ENCODE measurements around the gene FLII.
A peak's percentile ranks its signal among the peaks of the same experiment; 100 is the strongest.
"Not testable (repeated sequence)": the region's sequence is repeated elsewhere in the genome, so short reads cannot be mapped to it uniquely, and the experiment has no call there.

FLII gene

DNA sequence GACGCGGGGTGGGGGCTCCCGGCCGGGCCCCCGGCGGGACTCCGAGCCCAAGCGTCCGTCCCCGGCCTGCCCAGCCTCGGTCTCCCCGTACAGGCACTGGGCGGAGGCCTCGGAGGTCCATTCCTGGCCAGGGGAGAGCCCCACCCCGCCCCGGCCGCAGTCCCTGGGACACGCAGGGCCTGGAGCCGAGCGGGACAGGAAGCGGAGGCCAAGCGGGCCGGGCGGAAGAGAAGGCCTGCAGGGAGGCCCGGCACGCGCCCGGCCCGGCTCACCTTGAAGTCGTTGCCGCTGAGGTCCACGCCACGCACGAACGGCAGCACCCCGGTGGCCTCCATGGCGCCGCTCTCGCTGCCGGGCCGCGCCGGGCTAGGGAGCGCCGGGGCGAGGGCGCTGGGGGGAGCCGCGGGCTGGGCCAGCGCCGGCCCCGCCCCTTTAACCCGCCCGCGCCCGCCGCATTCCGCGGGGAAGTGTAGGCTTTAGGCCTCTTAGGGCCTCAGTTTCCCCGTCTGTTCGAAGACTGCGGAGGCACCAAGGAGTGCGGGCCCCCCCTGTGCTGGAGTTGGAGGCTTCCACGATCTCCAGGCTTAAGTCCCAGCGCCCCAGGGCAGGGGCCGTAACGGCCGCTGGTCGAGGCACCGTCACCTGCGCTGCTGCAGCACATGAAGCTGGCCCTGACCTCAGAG, at the start of gene FLII:
FLII (minus strand) TSS at position 383 of the 683 bp plus-strand sequence; CDS start at position 335, 48 bp downstream.
- peak in 3 of 4 experiments; percentile 23 to 55 (median 40) for DNase-seq

DNA sequence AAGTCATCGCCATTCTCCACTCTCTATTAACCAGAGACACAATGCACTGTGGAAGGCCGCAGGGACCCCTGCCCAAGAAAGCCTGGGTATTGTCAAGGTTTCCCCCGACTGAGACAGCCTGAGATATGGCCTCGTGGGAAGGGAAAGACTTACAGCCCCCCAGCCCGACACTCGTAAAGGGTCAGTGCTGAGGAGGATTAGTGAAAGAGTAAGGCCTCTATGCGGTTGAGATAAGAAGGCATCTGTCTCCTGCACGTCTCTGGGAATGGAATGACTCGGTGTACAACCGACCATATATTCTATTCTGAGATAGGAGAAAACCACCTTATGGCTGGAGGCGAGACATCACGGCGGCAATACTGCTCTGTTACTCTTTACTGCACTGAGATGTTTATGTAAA, 44.7 kb upstream of the FLII start:
- not testable (repeated sequence) for DNase-seq

DNA sequence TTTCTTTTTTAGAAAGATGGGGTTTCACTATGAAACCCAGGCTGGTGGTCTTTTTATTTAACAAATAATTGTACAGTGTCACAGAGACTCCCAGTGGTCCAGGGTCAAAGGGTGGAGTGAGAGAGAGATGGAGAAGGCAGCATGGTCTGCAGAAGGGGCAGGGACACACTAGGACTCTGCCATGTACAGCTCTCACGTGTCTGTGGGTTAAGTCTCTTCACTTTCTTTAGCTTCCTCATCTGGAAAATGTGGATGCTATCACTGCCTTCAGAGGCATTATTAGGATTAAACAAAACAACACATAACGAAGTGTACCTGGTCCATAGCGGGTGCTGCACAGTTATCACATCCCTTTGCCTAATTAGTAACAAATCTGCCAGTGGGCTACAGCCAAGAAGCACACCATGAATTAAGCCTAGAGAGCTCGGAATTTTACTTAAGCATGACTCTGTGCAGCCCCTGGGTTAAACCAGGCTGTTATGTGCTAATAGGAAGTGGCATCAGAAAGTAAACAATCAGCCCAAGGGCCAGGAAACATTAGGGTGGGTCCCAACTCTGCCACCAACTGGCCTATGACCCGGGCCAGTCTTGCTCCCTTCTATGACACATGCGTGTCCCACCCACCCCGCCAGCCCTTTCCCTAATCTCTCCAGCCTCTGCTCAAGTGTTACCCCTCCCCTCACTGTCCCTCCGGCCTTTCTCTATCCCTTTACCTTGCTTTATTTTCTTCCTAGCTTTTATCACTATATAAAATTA, 42.4 kb upstream of the FLII start:
- DNase-seq: no peak

DNA sequence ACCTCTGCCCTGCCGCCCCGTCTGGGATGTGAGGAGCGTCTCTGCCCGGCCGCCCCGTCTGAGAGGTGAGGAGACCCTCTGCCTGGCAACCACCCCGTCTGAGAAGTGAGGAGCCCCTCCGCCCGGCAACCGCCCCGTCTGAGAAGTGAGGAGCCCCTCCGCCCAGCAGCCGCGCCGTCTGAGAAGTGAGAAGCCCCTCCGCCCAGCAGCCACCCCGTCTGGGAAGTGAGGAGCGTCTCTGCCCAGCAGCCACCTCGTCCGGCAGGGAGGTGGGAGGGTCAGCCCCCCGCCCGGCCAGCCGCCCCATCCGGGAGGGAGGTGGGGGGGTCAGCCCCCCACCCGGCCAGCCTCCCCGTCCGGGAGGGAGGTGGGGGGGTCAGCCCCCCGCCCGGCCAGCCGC, 39.5 kb upstream of the FLII start:
- not testable (repeated sequence) for DNase-seq

DNA sequence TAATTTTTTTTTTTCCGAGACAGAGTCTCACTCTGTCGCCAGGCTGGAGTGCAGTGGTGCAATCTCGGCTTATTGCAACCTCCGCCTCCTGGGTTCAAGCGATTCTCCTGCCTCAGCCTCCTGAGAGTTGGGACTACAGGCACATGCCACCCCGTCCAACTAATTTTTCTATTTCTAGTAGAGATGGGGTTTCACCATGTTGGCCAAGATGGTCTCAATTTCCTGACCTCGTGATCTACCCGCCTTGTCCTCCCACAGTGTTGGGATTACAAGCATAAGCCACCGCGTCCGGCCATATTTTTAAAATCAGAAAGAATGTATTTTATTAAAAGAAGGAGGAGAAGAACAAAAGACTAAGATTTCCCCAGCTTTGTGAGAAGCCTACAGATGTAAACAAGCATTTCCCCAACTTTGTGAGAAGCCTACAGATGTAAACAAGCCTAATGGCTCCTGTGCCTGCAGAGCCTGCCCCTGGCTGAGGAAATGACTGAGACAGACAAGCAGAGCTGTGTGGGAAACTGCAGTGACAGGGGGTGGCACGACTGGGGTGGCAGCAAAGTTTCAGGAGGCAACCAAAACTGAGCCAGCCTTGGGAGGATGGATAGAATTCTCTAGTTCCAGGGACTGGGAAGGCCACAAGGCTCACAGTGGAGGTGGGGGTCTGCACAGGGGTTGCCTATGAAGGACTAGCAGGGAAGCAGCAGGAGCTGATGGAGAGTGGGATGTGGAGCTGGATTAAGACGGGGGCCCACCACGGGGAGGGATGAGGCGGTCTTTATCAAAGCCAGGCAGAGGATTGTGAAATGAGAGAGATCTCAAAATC, 33.4 kb upstream of the FLII start:
- no peak for DNase-seq

DNA sequence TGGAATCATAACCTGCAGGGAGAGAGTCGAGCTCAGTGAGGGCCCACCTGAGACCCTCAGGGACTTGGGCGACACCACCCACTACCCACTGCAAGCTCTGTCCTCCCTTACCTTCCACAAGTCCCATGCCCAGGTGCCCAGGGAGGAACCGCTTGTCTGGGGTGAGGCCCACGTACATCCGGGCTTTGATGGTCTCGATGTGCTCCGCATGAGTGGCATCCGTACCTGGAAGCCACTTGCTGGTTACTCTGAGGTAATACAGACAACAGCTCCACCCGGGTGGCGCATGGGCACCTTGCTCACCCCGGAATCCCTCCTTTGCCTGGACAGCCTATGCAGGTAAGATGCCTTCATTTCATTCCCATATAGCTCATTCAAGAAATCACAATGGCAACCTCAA, 26.8 kb upstream of the FLII start:
- DNase-seq: no peak

DNA sequence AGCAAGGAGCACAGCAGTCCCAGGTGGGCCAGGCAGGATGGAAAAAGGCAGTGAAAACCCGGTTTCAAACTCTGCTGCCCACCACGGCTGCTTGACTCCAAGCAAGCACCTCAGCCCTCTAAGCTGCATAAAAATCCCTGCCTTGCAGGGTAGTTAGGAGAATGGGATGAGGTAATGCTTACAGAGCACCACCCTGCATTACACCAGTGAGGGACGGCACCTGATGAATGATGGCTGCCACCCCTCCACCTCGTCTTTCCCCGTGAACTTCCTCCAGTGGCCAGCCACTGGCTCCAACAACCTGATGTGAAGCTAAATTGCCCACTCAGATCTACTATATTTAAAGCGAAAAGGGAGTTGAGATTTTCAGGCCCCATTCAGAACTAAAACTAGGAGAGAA, 23.2 kb upstream of the FLII start:
- no peak for DNase-seq

DNA sequence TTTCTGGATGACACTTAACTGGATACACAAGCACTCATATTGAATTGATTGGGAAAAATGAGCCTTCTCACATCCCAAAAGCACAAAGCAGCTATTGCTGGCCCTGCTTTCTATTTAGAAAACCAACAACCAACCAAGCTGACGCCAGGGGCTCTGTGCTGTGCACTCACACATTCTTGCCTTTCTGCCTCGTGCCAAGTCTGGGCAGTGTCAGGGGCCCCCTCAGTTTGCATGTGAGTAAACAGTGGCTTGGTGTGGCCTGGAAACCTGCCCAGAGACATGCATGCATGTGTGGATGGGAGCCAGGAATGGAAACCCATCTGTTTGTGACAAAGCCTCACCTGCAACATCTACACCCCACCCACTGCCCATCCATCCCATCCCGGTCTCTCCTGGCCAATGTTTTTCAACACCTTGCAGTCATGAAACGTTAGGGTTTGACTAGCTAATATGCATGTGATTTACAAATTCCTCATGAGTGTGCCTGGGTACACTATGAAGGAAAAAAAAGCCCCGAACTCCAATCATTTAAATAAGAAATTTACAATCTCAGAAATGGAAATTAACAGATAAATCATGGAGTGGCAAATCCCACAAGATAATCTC, 22.3 kb upstream of the FLII start:
- DNase-seq: no peak

DNA sequence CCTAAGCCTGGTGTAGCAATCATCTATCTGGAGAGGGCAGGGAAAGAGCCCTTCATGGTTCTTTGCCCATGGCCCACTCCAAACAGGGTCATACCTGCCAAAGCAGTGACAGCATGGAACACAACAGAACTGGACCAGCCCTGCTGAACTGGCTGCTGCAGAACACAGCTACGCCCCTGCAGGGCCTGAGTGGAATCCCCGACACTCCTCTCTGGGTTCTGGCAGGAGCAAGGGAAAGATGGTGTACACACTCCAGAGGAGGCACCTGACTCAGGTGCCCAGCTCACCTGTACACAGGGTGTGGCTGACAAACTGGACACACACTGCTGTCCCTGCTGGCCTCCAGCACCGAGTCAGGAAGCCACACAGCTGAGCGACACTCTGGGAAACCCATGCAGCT, 21.7 kb upstream of the FLII start:
- no peak for DNase-seq

DNA sequence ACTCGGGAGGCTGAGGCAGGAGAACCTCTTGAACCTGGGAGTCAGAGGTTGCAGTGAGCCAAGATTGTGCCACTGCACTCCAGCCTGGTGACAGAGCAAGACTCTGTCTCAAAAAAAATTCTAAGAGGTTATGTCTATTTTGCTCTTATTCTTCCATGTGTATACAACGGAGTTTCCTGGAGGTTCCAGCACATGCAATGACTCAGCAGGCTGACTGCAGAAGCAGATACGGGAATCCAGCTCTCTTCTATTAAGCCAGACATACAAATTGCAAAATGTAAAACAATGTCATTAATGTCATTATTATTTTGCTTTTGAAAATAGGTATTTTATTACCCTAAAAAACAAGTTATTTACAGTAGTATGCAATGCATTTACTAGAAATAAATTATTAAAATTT, 20.3 kb upstream of the FLII start:
- DNase-seq: no peak

DNA sequence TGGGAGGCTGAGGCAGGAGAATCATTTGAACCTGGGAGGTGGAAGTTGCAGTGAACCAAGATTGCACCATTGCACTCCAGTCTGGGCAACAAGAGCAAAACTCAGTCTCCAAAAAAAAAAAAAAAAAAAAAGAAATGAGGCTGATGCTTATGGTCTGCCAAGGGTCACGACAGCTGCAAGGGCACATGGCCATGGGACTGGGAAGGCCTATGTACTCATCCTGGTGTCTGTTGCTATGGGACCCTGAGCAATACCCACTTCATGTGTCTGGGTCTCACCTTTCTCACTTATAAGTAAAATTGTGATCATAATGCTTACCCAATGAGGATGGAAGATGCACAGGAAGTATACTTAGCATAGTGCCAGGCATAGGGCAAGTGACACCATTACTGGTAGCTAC, 18.5 kb upstream of the FLII start:
- DNase-seq: no peak

DNA sequence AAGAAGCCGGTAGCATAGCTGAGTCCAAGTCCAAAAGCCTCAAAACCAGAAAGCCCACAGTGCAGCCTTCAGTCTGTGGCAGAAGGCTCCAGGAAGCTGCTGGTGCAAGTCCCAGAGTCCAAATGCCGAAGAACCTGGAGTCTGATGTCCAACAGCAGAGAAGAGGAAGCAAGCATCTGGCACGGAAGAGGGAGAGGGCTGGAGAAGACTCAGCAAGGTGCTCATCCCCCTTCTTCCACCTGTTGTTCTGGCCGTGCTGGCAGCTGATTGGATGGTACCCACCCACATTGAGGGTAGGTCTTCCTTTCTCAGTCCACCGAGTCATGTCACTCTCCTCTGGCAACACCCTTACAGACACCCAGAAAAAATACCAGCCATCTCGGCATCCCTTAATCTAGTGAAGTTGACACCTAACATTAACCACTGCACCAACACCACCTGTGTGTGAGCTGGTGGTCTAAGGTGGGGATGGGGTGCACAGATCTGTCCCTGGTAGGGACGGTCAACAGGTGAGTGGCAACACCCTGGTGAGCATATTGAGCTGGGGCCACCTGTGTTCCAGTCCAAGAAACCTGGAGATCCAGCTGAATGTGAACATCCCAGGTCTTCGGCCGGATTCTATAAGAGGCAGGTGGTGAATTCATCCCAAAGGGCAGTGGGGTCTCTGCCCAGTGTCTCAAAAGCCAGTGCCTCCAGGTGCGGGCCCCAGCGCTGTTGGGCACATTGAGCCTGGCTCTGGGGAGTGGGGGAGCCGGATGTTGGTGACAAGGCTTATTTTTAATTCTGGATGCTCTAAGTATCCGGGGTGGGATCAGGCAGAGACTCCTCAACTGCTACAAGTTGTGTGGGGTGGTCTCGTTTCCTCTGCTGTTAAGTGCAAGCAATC, 11.8 kb upstream of the FLII start:
- DNase-seq: no peak

DNA sequence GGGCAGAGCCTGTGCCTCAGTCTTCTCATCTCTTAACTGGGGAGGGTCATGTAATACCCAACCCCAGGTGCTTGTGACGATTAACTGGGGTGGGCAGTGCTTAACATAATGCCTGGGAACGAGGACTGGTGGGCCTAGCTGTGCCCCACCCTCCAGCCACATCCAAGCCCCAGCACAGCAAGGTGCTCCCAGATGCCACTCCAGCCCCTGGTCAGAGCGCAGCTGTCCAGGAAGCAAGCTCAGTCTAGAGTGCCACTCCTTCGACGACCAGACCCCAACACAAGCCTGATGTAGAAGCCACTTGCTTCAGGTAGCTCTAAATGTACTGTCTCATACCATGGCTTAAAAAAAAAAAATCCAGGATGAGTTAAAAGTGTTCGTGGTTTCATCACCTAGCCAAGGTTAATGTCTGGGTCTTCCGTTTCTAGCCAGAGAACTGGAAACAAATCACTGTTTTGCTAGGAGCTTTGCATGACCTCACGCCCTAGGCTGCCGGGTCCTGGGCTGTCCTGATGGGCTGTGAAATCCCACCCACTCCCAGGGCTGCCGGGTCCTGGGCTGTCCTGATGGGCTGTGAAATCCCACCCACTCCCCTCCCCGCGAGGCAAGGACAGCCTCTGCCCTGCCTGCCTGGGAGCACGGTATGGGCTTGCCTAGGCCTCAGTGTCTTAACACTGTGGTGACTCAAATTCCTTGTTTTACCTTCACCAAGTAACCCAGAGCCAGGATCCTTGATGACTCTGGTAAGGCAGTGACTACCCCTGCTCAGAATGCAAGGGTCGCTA, 9.6 kb upstream of the FLII start:
- DNase-seq: no peak

DNA sequence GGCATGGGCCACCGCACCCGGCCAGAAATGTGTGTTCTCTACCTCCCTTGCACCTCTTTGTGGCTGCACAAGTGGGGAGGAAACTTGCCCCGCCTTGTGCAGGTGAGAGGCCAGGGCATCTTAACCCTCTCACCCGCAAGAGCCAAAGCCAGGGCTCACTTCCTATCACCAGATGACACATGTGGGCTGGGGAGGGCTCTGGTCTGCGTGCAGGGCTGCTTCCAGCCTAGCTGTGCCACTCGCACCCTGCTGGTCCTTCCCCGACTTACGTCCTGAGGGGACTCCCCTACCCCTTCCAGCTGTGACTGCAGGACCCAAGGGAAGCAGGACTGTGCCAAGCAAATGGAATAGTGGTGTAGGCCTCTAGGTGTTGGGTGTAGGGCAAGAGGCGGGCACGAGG, 8.8 kb upstream of the FLII start:
- DNase-seq: no peak

DNA sequence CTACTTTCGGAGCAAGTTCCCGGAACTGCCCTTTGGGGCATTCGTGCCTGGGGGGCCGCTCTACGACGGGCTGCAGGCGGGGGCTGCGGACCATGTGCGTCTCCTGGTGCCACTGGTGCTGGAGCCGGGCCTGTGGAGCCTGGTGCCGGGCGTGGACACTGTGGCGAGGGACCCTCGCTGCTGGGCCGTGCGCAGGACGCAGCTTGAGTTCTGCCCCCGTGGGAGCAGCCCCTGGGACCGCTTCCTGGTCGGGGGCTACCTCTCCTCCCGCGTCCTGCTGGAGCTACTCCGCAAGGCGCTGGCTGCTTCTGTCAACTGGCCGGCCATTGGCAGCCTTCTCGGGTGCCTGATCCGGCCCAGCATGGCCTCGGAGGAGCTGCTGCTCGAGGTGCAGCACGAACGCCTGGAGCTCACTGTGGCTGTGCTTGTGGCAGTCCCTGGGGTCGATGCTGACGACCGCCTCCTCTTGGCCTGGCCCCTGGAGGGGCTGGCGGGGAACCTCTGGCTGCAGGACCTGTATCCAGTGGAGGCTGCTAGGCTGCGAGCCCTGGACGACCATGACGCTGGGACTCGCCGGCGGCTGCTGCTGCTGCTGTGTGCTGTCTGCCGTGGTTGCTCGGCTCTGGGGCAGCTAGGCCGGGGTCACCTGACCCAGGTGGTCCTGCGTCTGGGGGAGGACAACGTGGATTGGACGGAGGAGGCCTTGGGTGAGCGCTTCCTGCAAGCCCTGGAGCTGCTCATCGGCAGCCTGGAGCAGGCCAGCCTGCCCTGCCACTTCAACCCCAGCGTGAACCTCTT, 5.5 kb upstream of the FLII start:
- DNase-seq: no peak

DNA sequence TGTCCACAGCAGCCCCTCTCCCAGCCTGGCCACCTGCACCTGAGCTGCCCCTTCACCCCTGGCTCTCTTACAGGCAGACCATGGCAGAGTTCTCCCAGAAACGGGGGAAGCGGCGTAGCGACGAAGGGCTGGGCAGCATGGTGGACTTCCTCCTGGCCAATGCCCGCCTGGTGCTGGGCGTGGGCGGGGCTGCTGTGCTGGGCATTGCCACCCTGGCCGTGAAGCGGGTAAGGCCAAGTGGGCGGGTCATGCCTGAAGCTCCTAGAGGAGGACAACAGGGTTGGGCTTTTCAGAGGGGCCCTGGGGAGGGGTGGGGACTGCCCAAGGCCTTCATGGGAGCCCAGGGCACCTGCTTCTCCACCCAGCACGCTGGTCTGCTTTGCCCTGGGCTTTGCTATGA, 4.1 kb upstream of the FLII start:
- no peak for DNase-seq

DNA sequence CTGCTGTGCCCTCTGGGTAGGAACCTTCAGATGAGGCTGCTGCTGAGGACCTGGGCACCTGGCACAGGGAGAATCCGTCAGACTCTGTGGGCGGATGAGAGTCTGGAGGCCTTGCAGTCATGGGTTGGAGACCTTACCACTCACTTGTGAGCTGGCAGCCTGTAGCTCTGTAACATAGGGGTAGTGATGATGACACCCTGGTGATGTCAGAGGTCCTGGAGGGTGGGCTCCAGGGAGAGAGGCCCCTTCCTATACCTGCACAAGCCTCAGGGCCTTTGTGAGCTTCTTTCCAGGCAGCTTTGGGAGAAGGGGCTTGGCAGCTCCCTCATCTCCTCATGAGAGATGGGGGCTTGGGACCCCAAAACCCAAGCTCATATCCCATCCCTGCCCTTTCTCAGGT, 3.6 kb upstream of the FLII start:
- no peak for DNase-seq

DNA sequence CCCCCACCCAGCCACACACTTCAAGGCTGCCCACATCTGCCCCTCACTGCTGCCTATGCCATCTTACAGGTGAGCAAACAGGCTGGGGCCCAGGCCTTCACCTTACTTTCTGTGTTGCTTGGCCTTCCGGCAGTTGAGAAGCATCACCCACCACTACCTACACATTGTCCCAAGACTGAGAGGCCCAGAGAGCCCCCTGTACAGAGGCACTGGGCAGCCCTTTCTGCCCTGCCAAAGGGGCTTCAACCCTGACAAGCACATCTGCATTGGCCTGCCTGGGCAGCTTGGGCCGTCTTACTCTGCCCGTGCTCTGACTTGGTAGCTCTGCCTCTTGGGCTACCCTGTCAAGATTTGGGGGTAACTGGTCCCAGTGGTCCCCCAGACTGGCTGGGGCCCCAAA, 3.1 kb upstream of the FLII start:
- no peak for DNase-seq

DNA sequence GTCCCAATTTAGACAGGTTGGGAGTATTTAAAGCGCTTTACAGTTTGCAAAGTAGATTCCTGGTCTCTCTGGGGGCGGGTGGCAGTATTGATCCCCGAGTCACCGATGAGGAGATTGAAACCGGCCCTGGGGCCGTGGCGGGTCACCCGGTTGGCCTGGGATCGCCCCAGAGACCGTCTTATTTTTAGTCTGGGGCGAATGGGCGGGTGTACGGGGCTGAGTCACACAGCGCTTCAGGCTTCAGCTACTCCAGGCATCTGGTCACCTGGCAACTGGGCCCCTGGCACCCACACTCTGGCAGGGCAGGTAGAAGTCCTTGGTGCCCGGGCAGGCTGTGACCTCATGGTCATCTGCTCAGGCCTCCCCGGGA, 2.6 kb upstream of the FLII start:
- DNase-seq: no peak

DNA sequence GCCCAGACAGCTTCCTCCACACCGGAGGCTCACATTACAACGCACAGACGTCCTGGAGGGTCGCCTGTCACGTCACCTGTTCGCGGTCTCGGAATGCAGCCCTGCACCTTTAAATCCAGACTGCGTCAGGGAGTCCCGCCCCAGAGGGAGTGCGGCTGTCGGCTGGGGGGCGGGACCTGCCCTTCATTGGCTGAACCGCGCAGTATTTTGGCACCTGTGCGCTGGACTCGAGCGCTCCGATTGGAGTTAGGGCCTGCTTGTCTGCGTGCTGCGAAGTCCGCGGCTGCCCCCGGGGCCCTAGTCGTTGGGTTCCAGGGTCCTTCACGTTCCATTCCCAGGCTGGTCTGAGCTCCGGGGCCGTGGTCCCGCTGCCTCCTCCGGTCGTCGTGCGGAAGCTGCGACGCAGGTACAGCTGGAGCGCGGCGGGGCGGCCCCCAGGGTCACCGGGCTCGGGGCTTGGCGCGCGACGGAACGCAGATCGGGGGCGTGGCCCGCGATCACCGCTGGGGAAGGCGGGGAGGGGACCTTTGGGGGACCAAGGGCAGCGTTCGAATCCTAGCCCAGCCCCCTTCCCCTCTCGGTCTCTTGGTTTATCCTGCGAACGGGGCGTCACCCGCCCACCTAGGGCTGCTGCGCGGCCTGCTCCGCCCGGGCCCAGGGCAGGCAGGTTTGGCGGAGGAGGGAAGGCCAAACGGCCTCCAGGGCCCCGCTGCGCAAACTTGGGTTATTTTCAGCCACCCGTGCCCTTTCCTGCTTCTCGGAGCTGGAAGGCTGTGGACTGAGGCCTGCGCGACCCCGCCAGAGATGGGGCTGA, 2.0 kb upstream of the FLII start, which contains the start of gene MIEF2:
MIEF2 (plus strand) TSS at position 331 of the 814 bp plus-strand sequence. CDS start 2,059 bp downstream, outside the sequence.
- DNase-seq: peak; percentile 67 to 88 (median 79)

All from activated naive CD4-positive, alpha-beta T cell (primary cell).